Measurements from ENCODE around the gene PSAPL1.

PSAPL1 gene

GRCh38 chr4:7435471-7436061 lies 836 bp upstream of the PSAPL1 start:
- DNase-seq = no peak
- Histone ChIP-seq H3K4me2 (ENCODE audit: insufficient read depth, low read length) (no peak overlapping the region), H3K4me3 (ENCODE audit: low read depth in 1 of 2, low read length in 2 of 2) (no peak overlapping the region)

GRCh38 chr4:7434141-7434765 lies 477 bp downstream of the PSAPL1 start:
- no peak overlapping the region for H2AFZ ChIP-seq (ENCODE audit: low read depth, low read length)
- peaks cover 5% of the 10 kb centered on the region; the same call in 1 of the 2 replicates for H4K20me1 ChIP-seq (ENCODE audit: insufficient read depth, low read length)
- TF ChIP-seq CTCF (IDR thresholded peaks at IDR 0.05; ENCODE audit: borderline replicate concordance, extremely low read depth, low read length, poor library complexity, severe bottlenecking) = no peak
- TF ChIP-seq EZH2 (IDR thresholded peaks at IDR 0.05; ENCODE audit: borderline replicate concordance, low read depth, low read length, severe bottlenecking) = no peak
- ATAC-seq (ENCODE audit: insufficient read depth, low read depth) = no peak; the same call in 2 of the 3 replicates
- H3K9me3 ChIP-seq (ENCODE audit: insufficient read depth, low read length, severe bottlenecking) = no peaks in the 10 kb centered on the region
- no peak overlapping the region for H3K27ac ChIP-seq (ENCODE audit: low read length)
- H3K4me3 ChIP-seq (ENCODE audit: low read depth in 1 of 2, low read length in 2 of 2) = no peak overlapping the region
- no peaks in the 10 kb centered on the region for H3K79me2 ChIP-seq (ENCODE audit: insufficient read depth, low read length)
- H3K4me2 ChIP-seq (ENCODE audit: insufficient read depth, low read length) = no peak overlapping the region
- no peaks in the 10 kb centered on the region for H3K36me3 ChIP-seq (ENCODE audit: insufficient read depth, low read length)
- no peaks in the 10 kb centered on the region for H3K4me1 ChIP-seq (ENCODE audit: insufficient read depth, low read length)
- no peaks in the 10 kb centered on the region for H3K27me3 ChIP-seq (ENCODE audit: insufficient read depth, low read length, poor library complexity)
- no peak for DNase-seq
- no peak overlapping the region for H3K9ac ChIP-seq (ENCODE audit: low read depth, low read length)

More at GRCh38 chr4:7435471-7436061, 836 bp upstream of the PSAPL1 start:
- H3K9me3 ChIP-seq (ENCODE audit: insufficient read depth, low read length, severe bottlenecking) = no peaks in the 10 kb centered on the region
- H3K36me3 ChIP-seq (ENCODE audit: insufficient read depth, low read length) = no peaks in the 10 kb centered on the region
- H2AFZ ChIP-seq (ENCODE audit: low read depth, low read length) = no peak overlapping the region
- no peak for ATAC-seq (ENCODE audit: insufficient read depth, low read depth)
- H3K79me2 ChIP-seq (ENCODE audit: insufficient read depth, low read length) = no peaks in the 10 kb centered on the region
- no peaks in the 10 kb centered on the region for H3K4me1 ChIP-seq (ENCODE audit: insufficient read depth, low read length)
- H3K9ac ChIP-seq (ENCODE audit: low read depth, low read length) = no peak overlapping the region
- peaks cover 5% of the 10 kb centered on the region; the same call in 1 of the 2 replicates for H4K20me1 ChIP-seq (ENCODE audit: insufficient read depth, low read length)
- no peak for TF ChIP-seq CTCF (IDR thresholded peaks at IDR 0.05; ENCODE audit: borderline replicate concordance, extremely low read depth, low read length, poor library complexity, severe bottlenecking)
- TF ChIP-seq EZH2 (IDR thresholded peaks at IDR 0.05; ENCODE audit: borderline replicate concordance, low read depth, low read length, severe bottlenecking) = no peak
- H3K27ac ChIP-seq (ENCODE audit: low read length) = no peak overlapping the region
- no peaks in the 10 kb centered on the region for H3K27me3 ChIP-seq (ENCODE audit: insufficient read depth, low read length, poor library complexity)

- Histone ChIP-seq H3K4me3 (ENCODE audit: low read depth in 1 of 2, low read length in 2 of 2) (no peak overlapping the region), H3K9ac (ENCODE audit: low read depth, low read length) (no peak overlapping the region), H3K4me2 (ENCODE audit: insufficient read depth, low read length) (no peak overlapping the region), H3K79me2 (ENCODE audit: insufficient read depth, low read length) (no peaks in the 10 kb centered on the region), H3K27me3 (ENCODE audit: insufficient read depth, low read length, poor library complexity) (no peaks in the 10 kb centered on the region), H3K9me3 (ENCODE audit: insufficient read depth, low read length, severe bottlenecking) (no peaks in the 10 kb centered on the region), H3K4me1 (ENCODE audit: insufficient read depth, low read length) (no peaks in the 10 kb centered on the region), H3K27ac (ENCODE audit: low read length) (no peak overlapping the region), H2AFZ (ENCODE audit: low read depth, low read length) (no peak overlapping the region), H4K20me1 (ENCODE audit: insufficient read depth, low read length) (peaks cover 5% of the 10 kb centered on the region; the same call in 1 of the 2 replicates), H3K36me3 (ENCODE audit: insufficient read depth, low read length) (no peaks in the 10 kb centered on the region)
- TF ChIP-seq CTCF (IDR thresholded peaks at IDR 0.05; ENCODE audit: borderline replicate concordance, extremely low read depth, low read length, poor library complexity, severe bottlenecking) = no peak
- no peak for TF ChIP-seq EZH2 (IDR thresholded peaks at IDR 0.05; ENCODE audit: borderline replicate concordance, low read depth, low read length, severe bottlenecking)
- DNase-seq (no peak), ATAC-seq (ENCODE audit: insufficient read depth, low read depth) (no peak)
These were observed 1.2 kb downstream of the PSAPL1 start for GRCh38 chr4:7433376-7434140.
